Measurements from ENCODE around the gene LCN2.

LCN2 gene

GRCh38 chr9:128150594-128151308 is 1.5 kb downstream of the LCN2 start:
- DNase-seq (ENCODE audit: low spot score) = no peak

GRCh38 chr9:128151309-128152132 is 2.3 kb downstream of the LCN2 start:
- DNase-seq (ENCODE audit: low spot score) = no peak

GRCh38 chr9:128152133-128153059 is 3.1 kb downstream of the LCN2 start:
- no peak for DNase-seq (ENCODE audit: low spot score)

GRCh38 chr9:128153060-128153946 is 4.0 kb downstream of the LCN2 start:
- no peak for DNase-seq (ENCODE audit: low spot score)

- no peak for DNase-seq (ENCODE audit: low spot score)
Measured at GRCh38 chr9:128153947-128154695, 4.9 kb downstream of the LCN2 start.

- DNase-seq (ENCODE audit: low spot score) = no peak
Measured at GRCh38 chr9:128155736-128156500, 6.7 kb downstream of the LCN2 start.

GRCh38 chr9:128159522-128159783 is 10.2 kb downstream of the LCN2 start:
- DNase-seq (ENCODE audit: low spot score) = no peak

- peak; percentile 96 for DNase-seq (ENCODE audit: low spot score)
Measured at GRCh38 chr9:128159784-128160602, 10.7 kb downstream of the LCN2 start, which contains the start of gene BBLN. Gene BBLN (plus strand): TSS chr9:128160265. CDS start chr9:128160408, 143 bp downstream.

- DNase-seq (ENCODE audit: low spot score) = peak; percentile 50
Measured at GRCh38 chr9:128160603-128160987, 11.3 kb downstream of the LCN2 start.

- DNase-seq (ENCODE audit: low spot score) = no peak
Measured at GRCh38 chr9:128161215-128161902, 12.1 kb downstream of the LCN2 start.

GRCh38 chr9:128162215-128163026 is 13.2 kb downstream of the LCN2 start:
- peak; percentile 52 for DNase-seq (ENCODE audit: low spot score)

- DNase-seq (ENCODE audit: low spot score) = no peak
Measured at GRCh38 chr9:128163027-128163515, 13.8 kb downstream of the LCN2 start.

GRCh38 chr9:128163523-128164306 is 14.5 kb downstream of the LCN2 start:
- DNase-seq (ENCODE audit: low spot score) = no peak

- DNase-seq (ENCODE audit: low spot score) = no peak
Measured at GRCh38 chr9:128164307-128164885, 15.1 kb downstream of the LCN2 start.

- no peak for DNase-seq (ENCODE audit: low spot score)
Measured at GRCh38 chr9:128166169-128166568, 16.9 kb downstream of the LCN2 start.

- no peak for DNase-seq (ENCODE audit: low spot score)
Measured at GRCh38 chr9:128167209-128167608, 18.0 kb downstream of the LCN2 start.
